Right lobe of liver (tissue), 4 donors: ENCODE results near the gene HAUS2.

ENCODE experiments used
- CTCF ChIP-seq, 4 donors: fragments of 200-600 bp in 3 of 4; fragments of 450-650 bp in 1 of 4; IDR thresholded peaks; one replicate each; pipeline versions ENCODE4 v1.5.1 to v1.8.0; 2016 to 2022; ENCODE audit warnings: antibody characterized with exemption in 4 of 4, mild to moderate bottlenecking in 2 of 4
- POLR2A ChIP-seq: fragments of 450-650 bp; IDR thresholded peaks from one replicate; pipeline ENCODE4 v1.6.1; 2017; ENCODE audit warnings: antibody characterized with exemption, mild to moderate bottlenecking
- donor health status: DM: no; HTN: no; CAD: no.
- donor health status: DM: no; HTN: no; CAD: no.
- donor health status: DM: no; HTN: yes; CAD: no.

- TF ChIP-seq CTCF (IDR thresholded peaks at IDR 0.05) (no peak), POLR2A (no peak)
Measured at GRCh38 chr15:42502477-42502876, 46.2 kb upstream of the HAUS2 start.
